Naive thymus-derived CD4-positive, alpha-beta T cell (primary cell): ENCODE results near the gene ANKRD10. TPM values are rescaled to one million over a fixed set of nuclear protein-coding genes. Genes with fewer than 3 reads are reported as not detected.
A peak's percentile ranks its signal among the peaks of the same experiment; 100 is the strongest.

Source experiments
- ATAC-seq: fragments of 150-1000 bp; cut with Tn5 transposase; 2 replicates; pipeline ENCODE4 v1.10.0; 2021; ENCODE audit warnings: mild to moderate bottlenecking, moderate library complexity
- CTCF ChIA-PET: fragments of 350-600 bp; sonication (Branson Sonifier 250); formaldehyde crosslinking; loops from one replicate; lab custom pipeline; 2021; ENCODE audit warnings: antibody characterized with exemption; lab: Charles Lee
- POLR2A ChIA-PET: fragments of 350-600 bp; sonication (Branson Sonifier 250); formaldehyde crosslinking; loops from one replicate; lab custom pipeline; 2021; ENCODE audit warnings: antibody characterized with exemption, inconsistent platforms; lab: Charles Lee
- DNase-seq, 9 donors: peaks; one replicate each; pipeline versions ENCODE4 v3.0.0 to v3.0.0-alpha.2; 2020 to 2022; ENCODE audit warnings: mixed read lengths in 1 of 9
- H3K27ac ChIP-seq: one replicate; pipeline ENCODE4 v1.7.0; 2013; ENCODE audit warnings: mild to moderate bottlenecking, low read depth, low read length, moderate library complexity
- H3K27me3 ChIP-seq, 2 donors: one replicate each; pipeline ENCODE4 v1.7.0; 2013; ENCODE audit warnings: low read length in 2 of 2, mild to moderate bottlenecking in 2 of 2, moderate library complexity in 2 of 2; ENCODE audit not compliant: control insufficient read depth in 2 of 2, insufficient read depth in 2 of 2
- H3K36me3 ChIP-seq, 3 experiments: 1 replicate in 2 of 3; 2 replicates in 1 of 3; pipeline ENCODE4 v1.7.0; 2013; ENCODE audit warnings: low read length in 3 of 3, mild to moderate bottlenecking in 3 of 3, moderate library complexity in 1 of 3; ENCODE audit not compliant: insufficient read depth in 3 of 3, control insufficient read depth in 2 of 3
- H3K4me1 ChIP-seq, 2 donors: one replicate each; pipeline ENCODE4 v1.7.0; 2013; ENCODE audit warnings: low read length in 2 of 2, mild to moderate bottlenecking in 2 of 2, moderate library complexity in 1 of 2; ENCODE audit not compliant: control insufficient read depth in 2 of 2, insufficient read depth in 2 of 2
- H3K4me3 ChIP-seq: 2 replicates; pipeline ENCODE4 v1.7.0; 2013; ENCODE audit warnings: mild to moderate bottlenecking, low read length
- H3K9me3 ChIP-seq, 3 experiments: 1 replicate in 2 of 3; 2 replicates in 1 of 3; pipeline ENCODE4 v1.7.0; 2013; ENCODE audit warnings: low read length in 3 of 3; ENCODE audit not compliant: control insufficient read depth in 2 of 3
- H3K27ac Mint-ChIP-seq, 9 donors: one replicate each; pipeline ENCODE4 v1.8.0; 2020 to 2022; ENCODE audit warnings: mixed read lengths in 9 of 9, mild to moderate bottlenecking in 8 of 9, moderate library complexity in 5 of 9, inconsistent platforms in 2 of 9
- H3K27me3 Mint-ChIP-seq, 5 donors: one replicate each; pipeline ENCODE4 v1.8.0; 2021 to 2022; ENCODE audit warnings: mixed read lengths in 5 of 5, mild to moderate bottlenecking in 1 of 5
- H3K36me3 Mint-ChIP-seq, 5 donors: one replicate each; pipeline ENCODE4 v1.8.0; 2020 to 2022; ENCODE audit warnings: mixed read lengths in 5 of 5, mild to moderate bottlenecking in 3 of 5, inconsistent platforms in 1 of 5
- H3K4me1 Mint-ChIP-seq, 7 donors: one replicate each; pipeline ENCODE4 v1.8.0; 2020 to 2022; ENCODE audit warnings: mixed read lengths in 7 of 7, mild to moderate bottlenecking in 3 of 7, inconsistent platforms in 1 of 7
- H3K4me3 Mint-ChIP-seq, 10 donors: one replicate each; pipeline ENCODE4 v1.8.0; 2020 to 2022; ENCODE audit warnings: mild to moderate bottlenecking in 10 of 10, mixed read lengths in 10 of 10, moderate library complexity in 6 of 10, inconsistent platforms in 2 of 10
- H3K9me3 Mint-ChIP-seq, 11 donors: one replicate each; pipeline ENCODE4 v1.8.0; 2020 to 2022; ENCODE audit warnings: mixed read lengths in 11 of 11, mild to moderate bottlenecking in 4 of 11, inconsistent platforms in 1 of 11, moderate library complexity in 1 of 11
- intact Hi-C, 2 donors: fragments of 100-400 bp; cut with micrococcal nuclease; formaldehyde crosslinking; loops; one replicate each; pipeline ENCODE4 v1.15.1; 2023
- polyA plus RNA-seq, 2 donors: library from polyadenylated mRNA; unstranded; fragments of 300-500 nt; fragmentation: Illumina TruSeq; gene quantifications; one replicate each; pipeline ENCODE4 v1.2.3, GENCODE V29; 2021
- total RNA-seq, 6 experiments: library from RNA in 5 of 6; stranded (reverse) in 5 of 6; gene quantifications; 1 replicate in 5 of 6; 2 replicates in 1 of 6; pipeline ENCODE4 v1.2.3 and lab custom pipeline; 2021 to 2026

The ANKRD10 gene
- total and polyA plus RNA-seq, 7 experiments from 2014 or later = 53.2 to 155 (median 130) TPM

GRCh38 chr13:110916301-110917142 lies 1.7 kb upstream of the ANKRD10 start:
- Mint-ChIP-seq H3K27me3 (peaks cover 0 to 6% (median 1%) of the 10 kb centered on the region in 5 donors), H3K36me3 (peaks cover 0 to 9% (median 0%) of the 10 kb centered on the region in 5 donors), H3K9me3 (no peaks in the 10 kb centered on the region), H3K27ac (peak overlapping the region in 8 of 9 donors; percentile 32 to 92 (median 78)), H3K4me3 (peak overlapping the region in 9 of 10 donors; percentile 24 to 97 (median 90)), H3K4me1 (peaks cover 18 to 51% (median 40%) of the 10 kb centered on the region in 7 donors)
- peak overlapping the region; percentile 89 for H3K27ac ChIP-seq
- intact Hi-C loops = loop anchor here (1.0 to 10.0 kb wide), 3 partner anchors 96 to 1776 kb away; partner anchors contain the start of gene ATP11A (in 1 of the 2)
- ChIA-PET POLR2A (no interaction called here), CTCF (no interaction called here)
- DNase-seq (no peak), ATAC-seq (no peak)
- H3K4me1 ChIP-seq = peaks cover 22 to 23% of the 10 kb centered on the region in 2 donors
- no peaks in the 10 kb centered on the region for H3K27me3 ChIP-seq
- H3K9me3 ChIP-seq = no peaks in the 10 kb centered on the region
- no peak overlapping the region for H3K4me3 ChIP-seq
- peaks cover 0 to 4% (median 0%) of the 10 kb centered on the region in 3 experiments for H3K36me3 ChIP-seq

DNA sequence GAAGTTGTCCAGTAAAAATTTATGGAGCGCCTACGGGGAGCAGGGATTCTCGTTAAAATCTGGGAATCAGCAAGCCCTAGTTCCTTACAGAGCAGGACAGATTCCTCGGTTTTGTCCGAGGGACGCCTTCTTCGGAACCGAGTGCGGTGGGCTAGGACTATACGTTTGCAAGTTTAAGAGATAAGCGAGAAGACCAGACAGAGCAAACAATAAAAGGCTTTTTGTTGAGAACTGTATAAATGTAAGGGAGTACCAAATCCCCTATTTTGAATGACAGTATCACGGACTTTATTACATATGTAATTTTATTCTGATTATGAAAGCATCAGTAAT lies 971 bp upstream of the ANKRD10 start:
- ATAC-seq (no peak), DNase-seq (peak in 1 of 9 donors; percentile 3)
- no peaks in the 10 kb centered on the region for H3K9me3 Mint-ChIP-seq
- POLR2A ChIA-PET = interaction anchor here (0.9 to 2.9 kb wide), 4 partner anchors 12 to 203 kb away, joined by 3 to 23 read pairs (median 15); partner anchors contain the start of gene ING1
- H3K9me3 ChIP-seq = no peaks in the 10 kb centered on the region
- H3K27me3 ChIP-seq = no peaks in the 10 kb centered on the region
- H3K4me3 Mint-ChIP-seq = peak overlapping the region; percentile 86 to 97 (median 91)
- peaks cover 22 to 23% of the 10 kb centered on the region in 2 donors for H3K4me1 ChIP-seq
- H3K4me1 Mint-ChIP-seq = peaks cover 20 to 51% (median 41%) of the 10 kb centered on the region in 7 donors
- H3K27ac Mint-ChIP-seq = peak overlapping the region; percentile 67 to 97 (median 89)
- H3K27me3 Mint-ChIP-seq = peaks cover 0 to 2% (median 0%) of the 10 kb centered on the region in 5 donors
- intact Hi-C loops = loop anchor here (1.0 to 10.0 kb wide), 15 partner anchors 9 to 1776 kb away; partner anchors contain the start of genes CARS2 (in 2 of the 2), ATP11A (in 1 of the 2), NAXD (in 1 of the 2) and TUBGCP3 (in 1 of the 2)
- H3K36me3 Mint-ChIP-seq = peaks cover 0 to 9% (median 0%) of the 10 kb centered on the region in 5 donors
- H3K4me3 ChIP-seq = peak overlapping the region; percentile 82
- CTCF ChIA-PET = interaction anchor here (0.6 kb wide), 1 partner anchor 33 kb away, joined by 3 read pairs; no protein-coding TSS in a partner anchor
- H3K36me3 ChIP-seq = peaks cover 0 to 4% (median 0%) of the 10 kb centered on the region in 3 experiments
- peak overlapping the region; percentile 89 for H3K27ac ChIP-seq

DNA sequence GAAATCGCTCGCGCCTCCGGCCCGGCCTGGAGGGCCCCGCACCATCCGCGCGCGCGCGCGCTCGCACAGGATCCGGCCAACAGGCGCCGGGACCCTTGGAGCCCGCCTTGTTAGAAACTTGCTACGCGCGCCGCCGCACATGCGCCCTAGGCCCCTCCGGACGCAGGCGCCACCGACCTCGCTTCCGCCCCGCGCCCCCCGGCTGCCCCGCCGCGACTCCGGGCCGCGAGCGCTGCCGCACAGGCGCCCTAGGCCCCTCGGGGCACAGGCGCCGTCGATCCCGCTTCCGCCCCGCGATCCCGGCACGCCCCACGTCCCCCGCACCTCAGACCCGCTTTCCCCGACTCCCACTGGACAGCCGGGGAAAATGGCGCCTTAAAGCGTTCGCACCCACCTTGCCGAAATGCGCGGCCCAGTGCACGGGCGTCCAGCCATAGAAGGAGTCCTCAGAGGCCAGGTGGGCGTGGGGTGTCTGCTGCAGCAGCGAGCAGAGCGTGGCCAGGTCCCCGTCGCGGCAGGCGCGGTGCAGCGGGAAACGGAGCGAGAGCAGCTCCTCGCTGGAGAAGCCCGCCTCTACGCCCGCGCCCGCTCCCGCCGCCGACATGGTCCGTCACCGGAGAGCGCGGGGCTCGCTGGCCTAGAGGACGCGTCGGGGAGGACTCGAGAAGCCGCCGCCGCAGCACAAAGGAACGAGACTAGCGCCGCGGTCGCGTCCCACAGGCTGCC lies 375 bp downstream of the ANKRD10 start:
- no peaks in the 10 kb centered on the region for H3K27me3 ChIP-seq
- H3K4me3 ChIP-seq = peak overlapping the region; percentile 82
- ATAC-seq (peak; percentile 17), DNase-seq (peak; percentile 50 to 79 (median 69))
- H3K27me3 Mint-ChIP-seq = no peaks in the 10 kb centered on the region
- intact Hi-C loops = loop anchor here (1.0 to 10.0 kb wide), 14 partner anchors 11 to 1778 kb away; partner anchors contain the start of genes CARS2 (in 2 of the 2), ATP11A (in 1 of the 2), NAXD (in 1 of the 2) and TUBGCP3 (in 1 of the 2)
- no peaks in the 10 kb centered on the region for H3K9me3 ChIP-seq
- peaks cover 22 to 23% of the 10 kb centered on the region in 2 donors for H3K4me1 ChIP-seq
- H3K27ac Mint-ChIP-seq = peak overlapping the region; percentile 45 to 94 (median 89)
- peak overlapping the region; percentile 89 for H3K27ac ChIP-seq
- peaks cover 32 to 65% (median 52%) of the 10 kb centered on the region in 7 donors for H3K4me1 Mint-ChIP-seq
- peaks cover 0 to 16% (median 10%) of the 10 kb centered on the region in 5 donors for H3K36me3 Mint-ChIP-seq
- H3K4me3 Mint-ChIP-seq = peak overlapping the region; percentile 87 to 97 (median 90)
- ChIA-PET POLR2A (interaction anchor here (0.6 to 2.9 kb wide), 10 partner anchors 11 to 296 kb away, joined by 3 to 23 read pairs (median 4); partner anchors contain the start of gene ING1), CTCF (interaction anchor here (0.6 kb wide), 1 partner anchor 298 kb away, joined by 3 read pairs; no protein-coding TSS in a partner anchor)
- H3K36me3 ChIP-seq = peaks cover 0 to 16% (median 11%) of the 10 kb centered on the region in 3 experiments
- H3K9me3 Mint-ChIP-seq = no peaks in the 10 kb centered on the region

DNA sequence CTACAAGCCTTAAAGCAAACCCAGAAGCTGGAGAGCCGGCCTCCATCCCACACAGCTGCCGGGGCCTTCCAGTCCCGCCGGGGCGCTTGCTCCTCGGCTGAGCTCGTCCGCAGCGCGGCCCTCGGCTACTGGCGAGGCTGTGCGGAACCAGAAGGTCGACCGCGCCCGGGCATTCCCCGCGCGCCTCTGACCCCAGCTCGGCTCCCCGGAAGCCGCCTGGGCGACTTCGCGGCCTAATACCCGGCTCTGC lies 863 bp downstream of the ANKRD10 start:
- Mint-ChIP-seq H3K4me1 (peaks cover 34 to 70% (median 57%) of the 10 kb centered on the region in 7 donors), H3K4me3 (peak overlapping the region; percentile 88 to 97 (median 90)), H3K36me3 (peaks cover 0 to 21% (median 10%) of the 10 kb centered on the region in 5 donors), H3K9me3 (no peaks in the 10 kb centered on the region), H3K27me3 (no peaks in the 10 kb centered on the region), H3K27ac (peak overlapping the region; percentile 83 to 93 (median 89))
- DNase-seq (peak in 1 of 9 donors; percentile 29), ATAC-seq (no peak)
- H3K4me1 ChIP-seq = peaks cover 22 to 23% of the 10 kb centered on the region in 2 donors
- H3K27me3 ChIP-seq = no peaks in the 10 kb centered on the region
- intact Hi-C loops = loop anchor here (2.0 to 10.0 kb wide), 3 partner anchors 39 to 471 kb away; no protein-coding TSS in a partner anchor
- peaks cover 0 to 20% (median 13%) of the 10 kb centered on the region in 3 experiments for H3K36me3 ChIP-seq
- ChIA-PET POLR2A (interaction anchor here (1.0 to 2.9 kb wide), 8 partner anchors 10 to 275 kb away, joined by 3 to 23 read pairs (median 4); partner anchors contain the start of gene ING1), CTCF (interaction anchor here (1.1 kb wide), 1 partner anchor 231 kb away, joined by 3 read pairs; no protein-coding TSS in a partner anchor)
- peak overlapping the region; percentile 89 for H3K27ac ChIP-seq
- no peaks in the 10 kb centered on the region for H3K9me3 ChIP-seq
- peak overlapping the region; percentile 82 for H3K4me3 ChIP-seq

DNA sequence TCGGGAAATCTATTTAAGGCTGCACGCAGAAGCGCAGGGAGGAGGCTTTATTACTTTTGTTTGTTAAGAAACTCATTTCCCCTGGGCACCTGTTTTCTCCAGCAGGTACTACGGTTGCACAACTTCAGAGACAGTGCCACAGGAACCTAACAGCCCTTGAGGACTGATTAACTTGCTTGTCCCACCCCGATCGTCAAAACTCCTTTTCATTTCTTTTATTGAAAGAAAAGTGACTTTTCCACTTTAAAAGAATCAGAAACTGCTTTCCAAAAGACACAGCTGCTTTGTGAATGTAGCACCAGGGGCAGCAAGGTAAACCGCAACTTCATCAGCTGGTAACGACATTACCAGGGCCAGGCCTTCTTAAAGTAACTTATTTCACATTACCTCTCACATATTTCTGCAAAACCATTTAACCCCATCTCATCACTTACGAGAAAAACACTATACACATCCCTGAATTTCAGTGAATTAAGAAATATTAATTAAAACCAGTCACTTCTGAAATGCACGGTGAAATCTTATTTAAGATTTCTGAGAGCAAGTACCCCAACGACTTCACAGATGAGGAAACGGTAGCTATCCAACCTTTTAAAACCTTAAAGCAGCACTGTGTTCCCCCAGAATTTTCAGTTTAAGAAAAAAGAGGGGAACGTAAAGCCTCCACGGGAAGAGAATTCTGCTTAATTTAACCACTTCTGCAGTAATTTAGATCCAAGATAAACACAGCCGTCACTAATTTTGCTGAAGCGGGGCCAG lies 1.4 kb downstream of the ANKRD10 start:
- peak overlapping the region; percentile 88 to 97 (median 90) for H3K4me3 Mint-ChIP-seq
- peaks cover 0 to 25% (median 13%) of the 10 kb centered on the region in 3 experiments for H3K36me3 ChIP-seq
- H3K36me3 Mint-ChIP-seq = peaks cover 0 to 26% (median 10%) of the 10 kb centered on the region in 5 donors
- ChIA-PET CTCF (interaction anchor here (1.1 kb wide), 1 partner anchor 230 kb away, joined by 3 read pairs; no protein-coding TSS in a partner anchor), POLR2A (interaction anchor here (1.0 to 2.9 kb wide), 8 partner anchors 10 to 276 kb away, joined by 3 to 23 read pairs (median 4); partner anchors contain the start of gene ING1)
- no peaks in the 10 kb centered on the region for H3K27me3 ChIP-seq
- H3K9me3 ChIP-seq = no peaks in the 10 kb centered on the region
- H3K27me3 Mint-ChIP-seq = no peaks in the 10 kb centered on the region
- intact Hi-C loops = loop anchor here (1.0 to 10.0 kb wide), 5 partner anchors 23 to 471 kb away; partner anchors contain the start of gene RAB20 (in 1 of the 2)
- peaks cover 22 to 23% of the 10 kb centered on the region in 2 donors for H3K4me1 ChIP-seq
- no peaks in the 10 kb centered on the region for H3K9me3 Mint-ChIP-seq
- peak overlapping the region; percentile 82 for H3K4me3 ChIP-seq
- peak overlapping the region; percentile 83 to 93 (median 89) for H3K27ac Mint-ChIP-seq
- H3K4me1 Mint-ChIP-seq = peaks cover 39 to 75% (median 62%) of the 10 kb centered on the region in 7 donors
- H3K27ac ChIP-seq = peak overlapping the region; percentile 89
- DNase-seq (peak in 7 of 9 donors; percentile 14 to 34 (median 26)), ATAC-seq (no peak)
